Thoracic aorta (tissue), 2 donors: Measurements from ENCODE around the gene CCDC12. TPM values are rescaled to one million over a fixed set of nuclear protein-coding genes. Genes with fewer than 3 reads are reported as not detected.

ENCODE experiments used
- ATAC-seq: fragments of 150-250 bp; one replicate; pipeline ENCODE4 v1.8.0; 2017; ENCODE audit warnings: low read depth; ENCODE audit not compliant: insufficient number of reproducible peaks, low FRiP score
- DNase-seq: peaks from one replicate; pipeline ENCODE4 v3.0.0-alpha.2; 2020; ENCODE audit warnings: low spot score
- H3K27ac ChIP-seq, 2 donors: fragments of 200-600 bp; sonication (generic); 1 replicate in 1 of 2; 2 replicates in 1 of 2; pipeline ENCODE4 v1.5.1; 2016; ENCODE audit warnings: mild to moderate bottlenecking in 2 of 2, moderate library complexity in 2 of 2
- H3K27me3 ChIP-seq: fragments of 200-600 bp; sonication (generic); replicated peaks from 2 replicates; pipeline ENCODE4 v1.6.0; 2016; ENCODE audit warnings: mild to moderate bottlenecking; ENCODE audit not compliant: insufficient read depth
- H3K36me3 ChIP-seq: fragments of 200-600 bp; sonication (generic); one replicate; pipeline ENCODE4 v1.5.1; 2016
- H3K4me1 ChIP-seq, 2 donors: fragments of 200-600 bp; sonication (generic); 1 replicate in 1 of 2; 2 replicates in 1 of 2; pipeline versions ENCODE4 v1.5.1 to v1.6.0; 2016; ENCODE audit warnings: low read depth in 2 of 2, mild to moderate bottlenecking in 1 of 2; ENCODE audit not compliant: control insufficient read depth in 1 of 2
- H3K4me3 ChIP-seq: fragments of 200-600 bp; sonication (generic); 2 replicates; pipeline ENCODE4 v1.5.1; 2016; ENCODE audit warnings: mild to moderate bottlenecking
- H3K9me3 ChIP-seq: fragments of 200-600 bp; sonication (generic); 2 replicates; pipeline ENCODE4 v1.5.1; 2016
- CTCF ChIP-seq: fragments of 200-600 bp; sonication (generic); IDR thresholded peaks from one replicate; pipeline ENCODE4 v1.5.1; 2019; ENCODE audit warnings: antibody characterized with exemption
- total RNA-seq, 2 donors: library from RNA; depleted of rRNA; stranded (reverse); fragments of >200 nt; gene quantifications; one replicate each; pipeline versions ENCODE4 v1.1.0 to v1.2.3, GENCODE V29; 2016

The CCDC12 gene
- total RNA-seq, 2 donors from 2014 or later, result 29.8 to 58.8 TPM

GRCh38 chr3:46939578-46940445 is 36.7 kb downstream of the CCDC12 start:
- ATAC-seq (no peak), DNase-seq (no peak)
- H3K27ac ChIP-seq, result no peak overlapping the region
- no peaks in the 10 kb centered on the region for H3K9me3 ChIP-seq
- no peaks in the 10 kb centered on the region for H3K27me3 ChIP-seq
- peaks cover 10% of the 10 kb centered on the region for H3K36me3 ChIP-seq
- TF ChIP-seq CTCF, result no peak
- peaks cover 18 to 40% of the 10 kb centered on the region in 2 donors for H3K4me1 ChIP-seq
- no peak overlapping the region for H3K4me3 ChIP-seq

GRCh38 chr3:46938118-46938517 is 38.4 kb downstream of the CCDC12 start:
- H3K4me1 ChIP-seq, result peaks cover 35 to 42% of the 10 kb centered on the region in 2 donors
- TF ChIP-seq CTCF, result no peak
- no peak overlapping the region for H3K4me3 ChIP-seq
- no peaks in the 10 kb centered on the region for H3K9me3 ChIP-seq
- no peak for ATAC-seq
- H3K27me3 ChIP-seq, result no peaks in the 10 kb centered on the region
- no peak for DNase-seq
- H3K27ac ChIP-seq, result peak overlapping the region; percentile 14 to 79
- H3K36me3 ChIP-seq, result peaks cover 10% of the 10 kb centered on the region

- TF ChIP-seq CTCF, result no peak
- no peak for ATAC-seq
- no peak for DNase-seq
- Histone ChIP-seq H3K27me3 (no peaks in the 10 kb centered on the region), H3K9me3 (no peaks in the 10 kb centered on the region), H3K4me1 (peaks cover 48 to 53% of the 10 kb centered on the region in 2 donors), H3K36me3 (peaks cover 10% of the 10 kb centered on the region), H3K27ac (peak overlapping the region; percentile 79 to 91), H3K4me3 (no peak overlapping the region)
Measured at GRCh38 chr3:46936733-46937250, 39.8 kb downstream of the CCDC12 start.

- Histone ChIP-seq H3K9me3 (no peaks in the 10 kb centered on the region), H3K36me3 (peaks cover 10% of the 10 kb centered on the region), H3K4me3 (no peak overlapping the region), H3K27ac (peak overlapping the region; percentile 79 to 91), H3K27me3 (no peaks in the 10 kb centered on the region), H3K4me1 (peaks cover 55 to 60% of the 10 kb centered on the region in 2 donors)
- no peak for TF ChIP-seq CTCF
- DNase-seq (no peak), ATAC-seq (no peak)
Measured at GRCh38 chr3:46935989-46936558, 40.5 kb downstream of the CCDC12 start.

GRCh38 chr3:46935168-46935858 is 41.2 kb downstream of the CCDC12 start:
- DNase-seq (peak; percentile 92), ATAC-seq (peak; percentile 86)
- Histone ChIP-seq H3K4me3 (no peak overlapping the region), H3K27ac (peak overlapping the region; percentile 79 to 91), H3K4me1 (peaks cover 63 to 67% of the 10 kb centered on the region in 2 donors), H3K27me3 (no peaks in the 10 kb centered on the region), H3K36me3 (peaks cover 10% of the 10 kb centered on the region), H3K9me3 (no peaks in the 10 kb centered on the region)
- peak; percentile 73 for TF ChIP-seq CTCF
